Stomach (tissue), 9 donors: Measurements from ENCODE around the gene SLC5A10. TPM values are rescaled to one million over a fixed set of nuclear protein-coding genes. Genes with fewer than 3 reads are reported as not detected.

Experiments
- DNase-seq, 2 donors: peaks; one replicate each; pipeline versions ENCODE4 v3.0.0 to v3.0.0-alpha.2; 2013 to 2019
- H3K27ac ChIP-seq, 5 donors: fragments of 200-600 bp in 4 of 5; sonication (generic) in 4 of 5; one replicate each; pipeline ENCODE4 v1.5.1; 2013 to 2019; ENCODE audit warnings: mild to moderate bottlenecking in 1 of 5, moderate library complexity in 1 of 5
- H3K27me3 ChIP-seq, 3 donors: fragments of 200-600 bp; sonication (generic); one replicate each; pipeline ENCODE4 v1.5.1; 2017 to 2019; ENCODE audit warnings: mixed run types in 1 of 3
- H3K36me3 ChIP-seq, 4 donors: fragments of 200-600 bp; sonication (generic); 1 replicate in 3 of 4; 2 replicates in 1 of 4; pipeline ENCODE4 v1.5.1; 2016 to 2019
- H3K4me1 ChIP-seq, 4 donors: fragments of 200-600 bp; sonication (generic); one replicate each; pipeline ENCODE4 v1.5.1; 2016 to 2019
- H3K4me3 ChIP-seq, 4 donors: fragments of 200-600 bp; sonication (generic) in 3 of 4; one replicate each; pipeline ENCODE4 v1.5.1; 2016 to 2019; ENCODE audit warnings: mild to moderate bottlenecking in 1 of 4
- H3K9me3 ChIP-seq, 4 donors: fragments of 200-600 bp; sonication (generic); one replicate each; pipeline ENCODE4 v1.5.1; 2016 to 2019
- CTCF ChIP-seq, 7 experiments: fragments of 450-650 bp in 4 of 7; fragments of 200-600 bp in 3 of 7; sonication (generic) in 3 of 7; IDR thresholded peaks; one replicate each; pipeline ENCODE4 v1.5.1; 2016 to 2019; ENCODE audit warnings: antibody characterized with exemption in 7 of 7, control low read depth in 2 of 7, mild to moderate bottlenecking in 1 of 7
- EP300 ChIP-seq: sonication (generic); formaldehyde crosslinking; IDR thresholded peaks from one replicate; pipeline ENCODE4 v1.6.1; 2017; ENCODE audit warnings: antibody characterized with exemption
- POLR2A ChIP-seq, 4 donors: fragments of 450-650 bp; IDR thresholded peaks; one replicate each; pipeline ENCODE4 v1.6.1; 2016; ENCODE audit warnings: antibody characterized with exemption in 4 of 4, control low read depth in 2 of 4, mild to moderate bottlenecking in 1 of 4, moderate library complexity in 1 of 4
- POLR2AphosphoS5 ChIP-seq, 3 donors: sonication (generic); formaldehyde crosslinking; IDR thresholded peaks; one replicate each; pipeline ENCODE4 v1.6.1; 2016; ENCODE audit warnings: antibody characterized with exemption in 3 of 3
- WGBS, 5 donors: extraction: QIAGEN DNeasy Blood & Tissue Kit in 3 of 5; methylation state at CpG; one replicate each; pipeline versions ENCODE4 v1.1.5 to v1.1.7; 2013 to 2018; 5-methylcytosine and 5-hydroxymethylcytosine counted together
- intact Hi-C: fragments of 100-400 bp; cut with DNase I; formaldehyde crosslinking; loops from one replicate; pipeline ENCODE4 v1.15.1; 2023; ENCODE audit warnings: low total_unique reads
- polyA plus RNA-seq, 3 donors: library from polyadenylated mRNA; stranded (reverse); fragments of 200-250 nt; gene quantifications; one replicate each; pipeline ENCODE4 v1.2.3, GENCODE V29; 2013
- total RNA-seq, 5 donors: library from RNA; depleted of rRNA; stranded (reverse); fragments of >200 nt; gene quantifications; one replicate each; pipeline versions ENCODE4 v1.1.0 to v1.2.3, GENCODE V29; 2014 to 2016
- donor health status: healthy with polysubstance abuse.
- donor health status: Bipolar disorder and iron deficiency.
- donor health status: healthy.

Gene SLC5A10
- total and polyA plus RNA-seq, 8 donors, result 0.06 to 0.46 (median 0.13) TPM; not detected in 5

- peak overlapping the region in 1 of 5 donors; percentile 70 for H3K27ac ChIP-seq
- peaks cover 0 to 8% (median 3%) of the 10 kb centered on the region in 4 donors for H3K36me3 ChIP-seq
- H3K27me3 ChIP-seq, result peaks cover 0 to 12% (median 0%) of the 10 kb centered on the region in 3 donors
- peaks cover 0 to 6% (median 2%) of the 10 kb centered on the region in 4 donors for H3K9me3 ChIP-seq
- intact Hi-C loops, result no loop called here
- DNase-seq, result no peak
- no peak overlapping the region for H3K4me3 ChIP-seq
- 40 to 85% (median 81%) methylated on average over 1 to 6 of the region's 6 CpGs for WGBS, 5 donors
- H3K4me1 ChIP-seq, result peaks cover 33 to 65% (median 58%) of the 10 kb centered on the region in 4 donors
- TF ChIP-seq POLR2A (IDR thresholded peaks at IDR 0.05), result no peak
- no peak for TF ChIP-seq EP300
Measured at GRCh38 chr17:18999911-19000310, 47.9 kb downstream of the SLC5A10 start.

GRCh38 chr17:19000531-19001325 lies 48.8 kb downstream of the SLC5A10 start:
- intact Hi-C loops, result no loop called here
- Histone ChIP-seq H3K36me3 (peaks cover 0 to 8% (median 3%) of the 10 kb centered on the region in 4 donors), H3K4me3 (peak overlapping the region in 1 of 4 donors; percentile 68), H3K4me1 (peaks cover 35 to 65% (median 62%) of the 10 kb centered on the region in 4 donors), H3K27ac (peak overlapping the region; percentile 39 to 70 (median 52)), H3K27me3 (peaks cover 0 to 12% (median 0%) of the 10 kb centered on the region in 3 donors), H3K9me3 (no peaks in the 10 kb centered on the region)
- 56 to 63% (median 62%) methylated on average over 7 to 17 of the region's 17 CpGs for WGBS, 5 donors
- DNase-seq, result peak; percentile 58 to 81
- no peak for TF ChIP-seq POLR2A (IDR thresholded peaks at IDR 0.05)
- TF ChIP-seq EP300, result no peak
- peak in 2 of 3 donors; percentile 31 to 41 for TF ChIP-seq POLR2AphosphoS5 (IDR thresholded peaks at IDR 0.05)
- TF ChIP-seq CTCF (IDR thresholded peaks at IDR 0.05), result no peak

- Histone ChIP-seq H3K36me3 (peaks cover 0 to 4% (median 0%) of the 10 kb centered on the region in 4 donors), H3K4me1 (peaks cover 35 to 65% (median 62%) of the 10 kb centered on the region in 4 donors), H3K27ac (peak overlapping the region; percentile 25 to 86 (median 69)), H3K4me3 (peak overlapping the region in 2 of 4 donors; percentile 68 to 73), H3K9me3 (no peaks in the 10 kb centered on the region), H3K27me3 (peaks cover 0 to 12% (median 0%) of the 10 kb centered on the region in 3 donors)
- WGBS, 5 donors, result 43 to 53% (median 50%) methylated on average over 7 of the region's 7 CpGs
- intact Hi-C loops, result no loop called here
- no peak for DNase-seq
- no peak for TF ChIP-seq EP300
- no peak for TF ChIP-seq CTCF (IDR thresholded peaks at IDR 0.05)
- TF ChIP-seq POLR2A (IDR thresholded peaks at IDR 0.05), result no peak
Measured at GRCh38 chr17:19001907-19002590, 50.1 kb downstream of the SLC5A10 start.

GRCh38 chr17:19002805-19003542 lies 51.0 kb downstream of the SLC5A10 start:
- H3K27ac ChIP-seq, result peak overlapping the region; percentile 60 to 92 (median 88)

More at GRCh38 chr17:19002805-19003542, 51.0 kb downstream of the SLC5A10 start:
- TF ChIP-seq EP300, result no peak
- Histone ChIP-seq H3K4me3 (peak overlapping the region; percentile 68 to 74 (median 72)), H3K4me1 (peaks cover 35 to 61% (median 56%) of the 10 kb centered on the region in 4 donors), H3K27me3 (peaks cover 0 to 12% (median 0%) of the 10 kb centered on the region in 3 donors), H3K9me3 (no peaks in the 10 kb centered on the region), H3K36me3 (no peaks in the 10 kb centered on the region)
- intact Hi-C loops, result no loop called here
- DNase-seq, result no peak
- 48 to 67% (median 52%) methylated on average over 7 to 11 of the region's 11 CpGs for WGBS, 5 donors
